GM23338 (cell line): Measurements from ENCODE around the gene CACNA1S. TPM values are rescaled to one million over a fixed set of nuclear protein-coding genes. Genes with fewer than 3 reads are reported as not detected.

ENCODE experiments used
- ATAC-seq: fragments of 200-7000 bp; cut with Tn5 transposase; 3 replicates; pipeline ENCODE4 v1.9.1; 2020
- DNase-seq: peaks from one replicate; pipeline ENCODE4 v3.0.0-alpha.2; 2015; ENCODE audit warnings: low spot score
- H2AFZ ChIP-seq: fragments of 200-600 bp; sonication (generic); 2 replicates; pipeline ENCODE4 v1.8.0; 2016; ENCODE audit warnings: antibody characterized with exemption, mild to moderate bottlenecking, moderate library complexity
- H3F3A ChIP-seq: fragments of 200-600 bp; sonication (generic); replicated peaks from 2 replicates; pipeline ENCODE4 v1.8.0; 2017; ENCODE audit warnings: antibody characterized with exemption, mixed run types, low read depth
- H3K27ac ChIP-seq: fragments of 200-600 bp; sonication (generic); 2 replicates; pipeline ENCODE4 v1.6.1; 2016; ENCODE audit warnings: low read depth
- H3K27me3 ChIP-seq: fragments of 200-600 bp; sonication (generic); 2 replicates; pipeline ENCODE4 v1.8.0; 2016; ENCODE audit warnings: mild to moderate bottlenecking, mixed run types, moderate library complexity; ENCODE audit not compliant: insufficient read depth
- H3K36me3 ChIP-seq: fragments of 200-600 bp; sonication (generic); 2 replicates; pipeline ENCODE4 v1.8.0; 2016; ENCODE audit warnings: mild to moderate bottlenecking; ENCODE audit not compliant: insufficient read depth
- H3K4me1 ChIP-seq: fragments of 200-600 bp; sonication (generic); 2 replicates; pipeline ENCODE4 v1.8.0; 2016; ENCODE audit warnings: mild to moderate bottlenecking, moderate library complexity; ENCODE audit not compliant: insufficient read depth
- H3K4me2 ChIP-seq: fragments of 200-600 bp; sonication (generic); 2 replicates; pipeline ENCODE4 v1.7.1; 2017; ENCODE audit warnings: mixed run types
- H3K4me3 ChIP-seq: fragments of 200-600 bp; sonication (generic); 2 replicates; pipeline ENCODE4 v1.6.1; 2016; ENCODE audit warnings: mixed run types
- H3K79me2 ChIP-seq: fragments of 200-600 bp; sonication (generic); replicated peaks from 2 replicates; pipeline ENCODE4 v1.8.0; 2017; ENCODE audit warnings: mild to moderate bottlenecking; ENCODE audit not compliant: insufficient read depth
- H3K9me2 ChIP-seq: fragments of 200-600 bp; sonication (generic); 2 replicates; pipeline ENCODE4 v1.8.0; 2017; ENCODE audit not compliant: insufficient read depth
- H4K20me1 ChIP-seq: fragments of 200-600 bp; sonication (generic); replicated peaks from 2 replicates; pipeline ENCODE4 v1.8.0; 2017; ENCODE audit warnings: mild to moderate bottlenecking; ENCODE audit not compliant: insufficient read depth
- H3K27ac Mint-ChIP-seq: 2 replicates; pipeline ENCODE4 v1.8.0; 2020; ENCODE audit warnings: inconsistent platforms, mild to moderate bottlenecking, moderate library complexity, mixed read lengths
- H3K27me3 Mint-ChIP-seq: 3 replicates; pipeline ENCODE4 v1.8.0; 2022; ENCODE audit warnings: low read depth, mild to moderate bottlenecking, moderate library complexity, mixed read lengths, inconsistent platforms; ENCODE audit not compliant: insufficient read depth, poor library complexity
- H3K36me3 Mint-ChIP-seq: 3 replicates; pipeline ENCODE4 v1.8.0; 2021; ENCODE audit warnings: low read depth, mild to moderate bottlenecking, inconsistent platforms, moderate library complexity, mixed read lengths
- H3K4me1 Mint-ChIP-seq: 3 replicates; pipeline ENCODE4 v1.8.0; 2020; ENCODE audit warnings: mild to moderate bottlenecking, inconsistent platforms, mixed read lengths
- H3K4me3 Mint-ChIP-seq: 3 replicates; pipeline ENCODE4 v1.8.0; 2021; ENCODE audit warnings: moderate library complexity, mild to moderate bottlenecking, inconsistent platforms, mixed read lengths
- H3K9me3 Mint-ChIP-seq: 3 replicates; pipeline ENCODE4 v1.8.0; 2020; ENCODE audit warnings: moderate library complexity, mild to moderate bottlenecking, inconsistent platforms, mixed read lengths
- CREB1 ChIP-seq: fragments of 250-450 bp; sonication (Bioruptor Pico); IDR thresholded peaks from 2 replicates; pipeline ENCODE4 v1.5.0; 2020; ENCODE audit warnings: low read depth, mild to moderate bottlenecking, moderate library complexity
- EZH2 ChIP-seq: fragments of 200-600 bp; sonication (generic); IDR thresholded peaks from one replicate; pipeline ENCODE4 v1.8.0; 2017; ENCODE audit warnings: antibody characterized with exemption, mild to moderate bottlenecking, low read depth; ENCODE audit not compliant: unreplicated experiment
- EZH2phosphoT487 ChIP-seq: fragments of 200-600 bp; sonication (generic); IDR thresholded peaks from one replicate; pipeline ENCODE4 v1.8.1; 2018; ENCODE audit warnings: antibody characterized with exemption; ENCODE audit not compliant: unreplicated experiment
- JUNB ChIP-seq: IDR thresholded peaks from one replicate; pipeline ENCODE4 v1.6.1; 2016; ENCODE audit warnings: antibody characterized with exemption; ENCODE audit not compliant: unreplicated experiment
- POLR2AphosphoS5 ChIP-seq: IDR thresholded peaks from 2 replicates; pipeline ENCODE4 v1.6.1; 2016; ENCODE audit warnings: antibody characterized with exemption, low read depth
- STAT1 ChIP-seq: IDR thresholded peaks from one replicate; pipeline ENCODE4 v1.6.1; 2016; ENCODE audit warnings: antibody characterized with exemption; ENCODE audit not compliant: unreplicated experiment
- ZNF114 ChIP-seq: fragments of 250-450 bp; sonication (Bioruptor Pico); IDR thresholded peaks from 2 replicates; pipeline ENCODE4 v1.5.0; 2020; ENCODE audit warnings: mild to moderate bottlenecking, moderate library complexity
- ZNF331 ChIP-seq: fragments of 250-450 bp; sonication (Bioruptor Pico); IDR thresholded peaks from 2 replicates; pipeline ENCODE4 v1.5.0; 2020; ENCODE audit warnings: low read depth, mild to moderate bottlenecking, moderate library complexity
- polyA plus RNA-seq: library from polyadenylated mRNA; unstranded; fragments of >200 nt; fragmentation: Nextera tagmentation; extraction: Ambion mirVana; gene quantifications from 2 replicates; pipeline ENCODE4 v1.2.1, GENCODE V29; 2016
- total RNA-seq: library from RNA; depleted of rRNA; stranded (reverse); fragments of >200 nt; shearing (Covaris generic); gene quantifications from 2 replicates; pipeline ENCODE4 v1.2.3, GENCODE V29; 2014
- TF ChIP-seq, protein P1 (sequence below), 2 experiments: fragments of 200-600 bp in 1 of 2; sonication (generic) in 1 of 2; conservative IDR thresholded peaks; 2 replicates each; pipeline versions ENCODE4 v1.5.1 to v1.6.1; 2016 to 2017; ENCODE audit warnings: antibody characterized with exemption in 2 of 2, low read depth in 2 of 2, mild to moderate bottlenecking in 2 of 2, moderate library complexity in 1 of 2
- TF ChIP-seq, protein P2 (sequence below): fragments of 250-450 bp; sonication (Bioruptor Pico); IDR thresholded peaks from 2 replicates; pipeline ENCODE4 v1.5.0; 2020; ENCODE audit warnings: mild to moderate bottlenecking, moderate library complexity
- TF ChIP-seq, protein P3 (sequence below): IDR thresholded peaks from 2 replicates; pipeline ENCODE4 v1.6.1; 2016; ENCODE audit warnings: antibody characterized with exemption
- TF ChIP-seq, protein P4 (sequence below): IDR thresholded peaks from one replicate; pipeline ENCODE4 v1.6.1; 2018; ENCODE audit warnings: antibody characterized with exemption; ENCODE audit not compliant: unreplicated experiment

CACNA1S gene
- total and polyA plus RNA-seq, 2 experiments from 2014 or later = 0.03 TPM; not detected in 1

DNA sequence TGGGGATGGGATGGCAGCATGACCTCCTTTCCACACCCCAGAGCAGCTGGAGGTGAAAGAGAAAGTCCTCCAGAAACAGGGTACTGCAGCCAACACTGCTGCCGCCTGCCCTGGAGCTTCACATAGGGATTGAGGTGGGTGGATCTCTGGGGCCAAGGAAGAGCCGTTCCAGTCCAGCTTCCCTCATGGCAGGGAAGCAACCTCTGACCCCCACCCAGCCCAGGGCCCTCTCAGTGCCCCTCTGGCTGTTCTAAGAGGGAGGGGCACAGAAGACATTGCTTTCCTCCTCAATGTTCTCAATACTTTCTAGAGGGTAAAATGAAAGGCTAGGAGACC is 94.4 kb downstream of the CACNA1S start:
- peaks cover 5% of the 10 kb centered on the region; the same call in 1 of the 2 replicates for H3F3A ChIP-seq
- H3K27ac Mint-ChIP-seq = no peak overlapping the region
- peaks cover 59% of the 10 kb centered on the region for H3K4me1 ChIP-seq
- H3K9me2 ChIP-seq = no peaks in the 10 kb centered on the region
- H3K9me3 Mint-ChIP-seq = no peaks in the 10 kb centered on the region
- peaks cover 30% of the 10 kb centered on the region for H3K27me3 Mint-ChIP-seq
- 0 out of 3 replicates have a peak, but pooled peaks cover 2% of the 10 kb centered on the region for H3K36me3 Mint-ChIP-seq
- H3K27me3 ChIP-seq = no peaks in the 10 kb centered on the region
- no peak for DNase-seq
- H3K27ac ChIP-seq = no peak overlapping the region
- H3K4me1 Mint-ChIP-seq = peaks cover 72% of the 10 kb centered on the region
- H3K4me3 Mint-ChIP-seq = no peak overlapping the region
- no peak overlapping the region for H2AFZ ChIP-seq
- no peak overlapping the region for H3K4me3 ChIP-seq
- H3K79me2 ChIP-seq = peaks cover 56% of the 10 kb centered on the region
- H3K4me2 ChIP-seq = no peak overlapping the region
- ATAC-seq = no peak
- no peak for TF ChIP-seq CREB1 (CRISPR knock-in tag)
- no peak for TF ChIP-seq ZNF331 (CRISPR knock-in tag)
- no peak for TF ChIP-seq POLR2AphosphoS5
- TF ChIP-seq, protein P1, sequence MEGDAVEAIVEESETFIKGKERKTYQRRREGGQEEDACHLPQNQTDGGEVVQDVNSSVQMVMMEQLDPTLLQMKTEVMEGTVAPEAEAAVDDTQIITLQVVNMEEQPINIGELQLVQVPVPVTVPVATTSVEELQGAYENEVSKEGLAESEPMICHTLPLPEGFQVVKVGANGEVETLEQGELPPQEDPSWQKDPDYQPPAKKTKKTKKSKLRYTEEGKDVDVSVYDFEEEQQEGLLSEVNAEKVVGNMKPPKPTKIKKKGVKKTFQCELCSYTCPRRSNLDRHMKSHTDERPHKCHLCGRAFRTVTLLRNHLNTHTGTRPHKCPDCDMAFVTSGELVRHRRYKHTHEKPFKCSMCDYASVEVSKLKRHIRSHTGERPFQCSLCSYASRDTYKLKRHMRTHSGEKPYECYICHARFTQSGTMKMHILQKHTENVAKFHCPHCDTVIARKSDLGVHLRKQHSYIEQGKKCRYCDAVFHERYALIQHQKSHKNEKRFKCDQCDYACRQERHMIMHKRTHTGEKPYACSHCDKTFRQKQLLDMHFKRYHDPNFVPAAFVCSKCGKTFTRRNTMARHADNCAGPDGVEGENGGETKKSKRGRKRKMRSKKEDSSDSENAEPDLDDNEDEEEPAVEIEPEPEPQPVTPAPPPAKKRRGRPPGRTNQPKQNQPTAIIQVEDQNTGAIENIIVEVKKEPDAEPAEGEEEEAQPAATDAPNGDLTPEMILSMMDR (conservative IDR thresholded peaks at IDR 0.05; ENCODE audit: low read depth in 2 of 2) = no peak
- TF ChIP-seq, protein P2, sequence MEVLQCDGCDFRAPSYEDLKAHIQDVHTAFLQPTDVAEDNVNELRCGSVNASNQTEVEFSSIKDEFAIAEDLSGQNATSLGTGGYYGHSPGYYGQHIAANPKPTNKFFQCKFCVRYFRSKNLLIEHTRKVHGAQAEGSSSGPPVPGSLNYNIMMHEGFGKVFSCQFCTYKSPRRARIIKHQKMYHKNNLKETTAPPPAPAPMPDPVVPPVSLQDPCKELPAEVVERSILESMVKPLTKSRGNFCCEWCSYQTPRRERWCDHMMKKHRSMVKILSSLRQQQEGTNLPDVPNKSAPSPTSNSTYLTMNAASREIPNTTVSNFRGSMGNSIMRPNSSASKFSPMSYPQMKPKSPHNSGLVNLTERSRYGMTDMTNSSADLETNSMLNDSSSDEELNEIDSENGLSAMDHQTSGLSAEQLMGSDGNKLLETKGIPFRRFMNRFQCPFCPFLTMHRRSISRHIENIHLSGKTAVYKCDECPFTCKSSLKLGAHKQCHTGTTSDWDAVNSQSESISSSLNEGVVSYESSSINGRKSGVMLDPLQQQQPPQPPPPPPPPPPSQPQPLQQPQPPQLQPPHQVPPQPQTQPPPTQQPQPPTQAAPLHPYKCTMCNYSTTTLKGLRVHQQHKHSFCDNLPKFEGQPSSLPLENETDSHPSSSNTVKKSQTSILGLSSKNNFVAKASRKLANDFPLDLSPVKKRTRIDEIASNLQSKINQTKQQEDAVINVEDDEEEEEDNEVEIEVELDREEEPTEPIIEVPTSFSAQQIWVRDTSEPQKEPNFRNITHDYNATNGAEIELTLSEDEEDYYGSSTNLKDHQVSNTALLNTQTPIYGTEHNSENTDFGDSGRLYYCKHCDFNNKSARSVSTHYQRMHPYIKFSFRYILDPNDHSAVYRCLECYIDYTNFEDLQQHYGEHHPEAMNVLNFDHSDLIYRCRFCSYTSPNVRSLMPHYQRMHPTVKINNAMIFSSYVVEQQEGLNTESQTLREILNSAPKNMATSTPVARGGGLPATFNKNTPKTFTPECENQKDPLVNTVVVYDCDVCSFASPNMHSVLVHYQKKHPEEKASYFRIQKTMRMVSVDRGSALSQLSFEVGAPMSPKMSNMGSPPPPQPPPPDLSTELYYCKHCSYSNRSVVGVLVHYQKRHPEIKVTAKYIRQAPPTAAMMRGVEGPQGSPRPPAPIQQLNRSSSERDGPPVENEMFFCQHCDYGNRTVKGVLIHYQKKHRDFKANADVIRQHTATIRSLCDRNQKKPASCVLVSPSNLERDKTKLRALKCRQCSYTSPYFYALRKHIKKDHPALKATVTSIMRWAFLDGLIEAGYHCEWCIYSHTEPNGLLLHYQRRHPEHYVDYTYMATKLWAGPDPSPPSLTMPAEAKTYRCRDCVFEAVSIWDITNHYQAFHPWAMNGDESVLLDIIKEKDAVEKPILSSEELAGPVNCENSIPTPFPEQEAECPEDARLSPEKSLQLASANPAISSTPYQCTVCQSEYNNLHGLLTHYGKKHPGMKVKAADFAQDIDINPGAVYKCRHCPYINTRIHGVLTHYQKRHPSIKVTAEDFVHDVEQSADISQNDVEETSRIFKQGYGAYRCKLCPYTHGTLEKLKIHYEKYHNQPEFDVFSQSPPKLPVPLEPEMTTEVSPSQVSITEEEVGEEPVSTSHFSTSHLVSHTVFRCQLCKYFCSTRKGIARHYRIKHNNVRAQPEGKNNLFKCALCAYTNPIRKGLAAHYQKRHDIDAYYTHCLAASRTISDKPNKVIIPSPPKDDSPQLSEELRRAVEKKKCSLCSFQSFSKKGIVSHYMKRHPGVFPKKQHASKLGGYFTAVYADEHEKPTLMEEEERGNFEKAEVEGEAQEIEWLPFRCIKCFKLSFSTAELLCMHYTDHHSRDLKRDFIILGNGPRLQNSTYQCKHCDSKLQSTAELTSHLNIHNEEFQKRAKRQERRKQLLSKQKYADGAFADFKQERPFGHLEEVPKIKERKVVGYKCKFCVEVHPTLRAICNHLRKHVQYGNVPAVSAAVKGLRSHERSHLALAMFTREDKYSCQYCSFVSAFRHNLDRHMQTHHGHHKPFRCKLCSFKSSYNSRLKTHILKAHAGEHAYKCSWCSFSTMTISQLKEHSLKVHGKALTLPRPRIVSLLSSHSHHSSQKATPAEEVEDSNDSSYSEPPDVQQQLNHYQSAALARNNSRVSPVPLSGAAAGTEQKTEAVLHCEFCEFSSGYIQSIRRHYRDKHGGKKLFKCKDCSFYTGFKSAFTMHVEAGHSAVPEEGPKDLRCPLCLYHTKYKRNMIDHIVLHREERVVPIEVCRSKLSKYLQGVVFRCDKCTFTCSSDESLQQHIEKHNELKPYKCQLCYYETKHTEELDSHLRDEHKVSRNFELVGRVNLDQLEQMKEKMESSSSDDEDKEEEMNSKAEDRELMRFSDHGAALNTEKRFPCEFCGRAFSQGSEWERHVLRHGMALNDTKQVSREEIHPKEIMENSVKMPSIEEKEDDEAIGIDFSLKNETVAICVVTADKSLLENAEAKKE = no peak
- TF ChIP-seq, protein P3, sequence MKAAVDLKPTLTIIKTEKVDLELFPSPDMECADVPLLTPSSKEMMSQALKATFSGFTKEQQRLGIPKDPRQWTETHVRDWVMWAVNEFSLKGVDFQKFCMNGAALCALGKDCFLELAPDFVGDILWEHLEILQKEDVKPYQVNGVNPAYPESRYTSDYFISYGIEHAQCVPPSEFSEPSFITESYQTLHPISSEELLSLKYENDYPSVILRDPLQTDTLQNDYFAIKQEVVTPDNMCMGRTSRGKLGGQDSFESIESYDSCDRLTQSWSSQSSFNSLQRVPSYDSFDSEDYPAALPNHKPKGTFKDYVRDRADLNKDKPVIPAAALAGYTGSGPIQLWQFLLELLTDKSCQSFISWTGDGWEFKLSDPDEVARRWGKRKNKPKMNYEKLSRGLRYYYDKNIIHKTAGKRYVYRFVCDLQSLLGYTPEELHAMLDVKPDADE = no peak
- no peak for TF ChIP-seq ZNF114 (CRISPR knock-in tag)
- TF ChIP-seq STAT1 = no peak
- TF ChIP-seq EZH2phosphoT487 = no peak
- TF ChIP-seq JUNB = no peak
- no peak for TF ChIP-seq EZH2
- TF ChIP-seq, protein P4, sequence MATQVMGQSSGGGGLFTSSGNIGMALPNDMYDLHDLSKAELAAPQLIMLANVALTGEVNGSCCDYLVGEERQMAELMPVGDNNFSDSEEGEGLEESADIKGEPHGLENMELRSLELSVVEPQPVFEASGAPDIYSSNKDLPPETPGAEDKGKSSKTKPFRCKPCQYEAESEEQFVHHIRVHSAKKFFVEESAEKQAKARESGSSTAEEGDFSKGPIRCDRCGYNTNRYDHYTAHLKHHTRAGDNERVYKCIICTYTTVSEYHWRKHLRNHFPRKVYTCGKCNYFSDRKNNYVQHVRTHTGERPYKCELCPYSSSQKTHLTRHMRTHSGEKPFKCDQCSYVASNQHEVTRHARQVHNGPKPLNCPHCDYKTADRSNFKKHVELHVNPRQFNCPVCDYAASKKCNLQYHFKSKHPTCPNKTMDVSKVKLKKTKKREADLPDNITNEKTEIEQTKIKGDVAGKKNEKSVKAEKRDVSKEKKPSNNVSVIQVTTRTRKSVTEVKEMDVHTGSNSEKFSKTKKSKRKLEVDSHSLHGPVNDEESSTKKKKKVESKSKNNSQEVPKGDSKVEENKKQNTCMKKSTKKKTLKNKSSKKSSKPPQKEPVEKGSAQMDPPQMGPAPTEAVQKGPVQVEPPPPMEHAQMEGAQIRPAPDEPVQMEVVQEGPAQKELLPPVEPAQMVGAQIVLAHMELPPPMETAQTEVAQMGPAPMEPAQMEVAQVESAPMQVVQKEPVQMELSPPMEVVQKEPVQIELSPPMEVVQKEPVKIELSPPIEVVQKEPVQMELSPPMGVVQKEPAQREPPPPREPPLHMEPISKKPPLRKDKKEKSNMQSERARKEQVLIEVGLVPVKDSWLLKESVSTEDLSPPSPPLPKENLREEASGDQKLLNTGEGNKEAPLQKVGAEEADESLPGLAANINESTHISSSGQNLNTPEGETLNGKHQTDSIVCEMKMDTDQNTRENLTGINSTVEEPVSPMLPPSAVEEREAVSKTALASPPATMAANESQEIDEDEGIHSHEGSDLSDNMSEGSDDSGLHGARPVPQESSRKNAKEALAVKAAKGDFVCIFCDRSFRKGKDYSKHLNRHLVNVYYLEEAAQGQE = no peak
- H4K20me1 ChIP-seq = peaks cover 3% of the 10 kb centered on the region
- H3K36me3 ChIP-seq = no peaks in the 10 kb centered on the region
